ENCODE data around the gene TMEM17. TPM values are rescaled to one million over a fixed set of nuclear protein-coding genes. Genes with fewer than 3 reads are reported as not detected.

The TMEM17 gene
- total and polyA plus RNA-seq, 9 of the 15 experiments (the other 6 are each of a cell fraction or from before 2014, with no cell fraction given), result 0.58 to 2.2 (median 1.2) TPM

DNA sequence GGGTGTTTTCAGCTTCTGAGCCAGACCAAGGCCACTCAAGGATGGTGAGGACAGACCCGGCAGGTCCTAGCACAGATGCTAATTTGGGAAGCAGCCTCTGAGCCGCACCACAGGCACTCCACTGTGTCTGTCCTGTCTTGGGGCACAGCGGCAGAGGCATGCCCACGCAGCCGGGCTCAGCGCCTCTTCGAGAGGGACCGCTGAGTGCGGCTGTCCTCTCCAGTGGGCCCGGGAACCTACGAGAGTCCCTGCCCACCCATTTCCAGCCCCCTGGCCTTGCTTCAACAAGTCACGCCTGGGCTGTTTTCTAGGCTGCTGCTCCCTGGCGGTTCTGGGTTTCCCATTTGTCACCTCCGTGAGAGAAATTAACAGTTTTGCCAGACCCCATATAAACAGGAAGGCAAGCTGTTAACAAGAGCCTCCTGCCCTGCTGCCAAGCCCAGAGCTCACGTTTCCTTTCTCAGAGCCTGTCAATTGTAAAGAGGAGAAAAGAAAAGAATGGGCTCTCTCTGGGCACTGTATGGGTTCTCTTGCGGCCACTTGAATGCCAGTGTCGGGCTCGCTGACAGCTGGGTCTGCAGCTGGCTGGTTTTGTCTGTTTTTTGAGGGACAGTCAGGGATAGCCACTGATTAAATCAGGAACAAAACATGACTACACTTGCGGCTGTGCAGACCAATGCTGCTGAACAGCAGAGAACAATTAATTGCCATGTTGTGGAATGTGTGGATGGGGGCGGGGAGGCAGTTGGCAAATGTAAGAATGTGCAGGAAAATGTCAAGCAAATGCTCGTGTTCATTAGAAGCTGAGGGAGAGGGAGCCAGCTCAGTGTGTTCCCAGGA, 30.6 kb downstream of the TMEM17 start (continued):
- TF ChIP-seq, protein P1, sequence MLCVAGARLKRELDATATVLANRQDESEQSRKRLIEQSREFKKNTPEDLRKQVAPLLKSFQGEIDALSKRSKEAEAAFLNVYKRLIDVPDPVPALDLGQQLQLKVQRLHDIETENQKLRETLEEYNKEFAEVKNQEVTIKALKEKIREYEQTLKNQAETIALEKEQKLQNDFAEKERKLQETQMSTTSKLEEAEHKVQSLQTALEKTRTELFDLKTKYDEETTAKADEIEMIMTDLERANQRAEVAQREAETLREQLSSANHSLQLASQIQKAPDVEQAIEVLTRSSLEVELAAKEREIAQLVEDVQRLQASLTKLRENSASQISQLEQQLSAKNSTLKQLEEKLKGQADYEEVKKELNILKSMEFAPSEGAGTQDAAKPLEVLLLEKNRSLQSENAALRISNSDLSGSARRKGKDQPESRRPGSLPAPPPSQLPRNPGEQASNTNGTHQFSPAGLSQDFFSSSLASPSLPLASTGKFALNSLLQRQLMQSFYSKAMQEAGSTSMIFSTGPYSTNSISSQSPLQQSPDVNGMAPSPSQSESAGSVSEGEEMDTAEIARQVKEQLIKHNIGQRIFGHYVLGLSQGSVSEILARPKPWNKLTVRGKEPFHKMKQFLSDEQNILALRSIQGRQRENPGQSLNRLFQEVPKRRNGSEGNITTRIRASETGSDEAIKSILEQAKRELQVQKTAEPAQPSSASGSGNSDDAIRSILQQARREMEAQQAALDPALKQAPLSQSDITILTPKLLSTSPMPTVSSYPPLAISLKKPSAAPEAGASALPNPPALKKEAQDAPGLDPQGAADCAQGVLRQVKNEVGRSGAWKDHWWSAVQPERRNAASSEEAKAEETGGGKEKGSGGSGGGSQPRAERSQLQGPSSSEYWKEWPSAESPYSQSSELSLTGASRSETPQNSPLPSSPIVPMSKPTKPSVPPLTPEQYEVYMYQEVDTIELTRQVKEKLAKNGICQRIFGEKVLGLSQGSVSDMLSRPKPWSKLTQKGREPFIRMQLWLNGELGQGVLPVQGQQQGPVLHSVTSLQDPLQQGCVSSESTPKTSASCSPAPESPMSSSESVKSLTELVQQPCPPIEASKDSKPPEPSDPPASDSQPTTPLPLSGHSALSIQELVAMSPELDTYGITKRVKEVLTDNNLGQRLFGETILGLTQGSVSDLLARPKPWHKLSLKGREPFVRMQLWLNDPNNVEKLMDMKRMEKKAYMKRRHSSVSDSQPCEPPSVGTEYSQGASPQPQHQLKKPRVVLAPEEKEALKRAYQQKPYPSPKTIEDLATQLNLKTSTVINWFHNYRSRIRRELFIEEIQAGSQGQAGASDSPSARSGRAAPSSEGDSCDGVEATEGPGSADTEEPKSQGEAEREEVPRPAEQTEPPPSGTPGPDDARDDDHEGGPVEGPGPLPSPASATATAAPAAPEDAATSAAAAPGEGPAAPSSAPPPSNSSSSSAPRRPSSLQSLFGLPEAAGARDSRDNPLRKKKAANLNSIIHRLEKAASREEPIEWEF (CRISPR knock-in tag; IDR thresholded peaks at IDR 0.05), result no peak
- TF ChIP-seq TCFL5 (CRISPR knock-in tag; conservative IDR thresholded peaks at IDR 0.05) (no peak), FUS (optimal IDR thresholded peaks at IDR 0.05; ENCODE audit: low read depth, low read length) (no peak), YY1 (IDR thresholded peaks at IDR 0.05; ENCODE audit: borderline replicate concordance in 1 of 3, control insufficient read depth in 1 of 3, extremely low read depth in 1 of 3, insufficient read depth in 3 of 3, insufficient read length in 1 of 3, insufficient replicate concordance in 2 of 3, low read depth in 1 of 3, low read length in 2 of 3) (no peak), ZSCAN32 (CRISPR knock-in tag; IDR thresholded peaks at IDR 0.05) (no peak), U2AF1 (optimal IDR thresholded peaks at IDR 0.05; ENCODE audit: low read depth, low read length) (no peak), CTBP1 (IDR thresholded peaks at IDR 0.05; ENCODE audit: borderline replicate concordance) (no peak), CREB1 (IDR thresholded peaks at IDR 0.05) (no peak), CREB1 (CRISPR knock-in tag; IDR thresholded peaks at IDR 0.05) (no peak), ZFP1 (CRISPR knock-in tag; IDR thresholded peaks at IDR 0.05) (no peak), EHMT2 (IDR thresholded peaks at IDR 0.05) (no peak)
- TF ChIP-seq, protein P2, sequence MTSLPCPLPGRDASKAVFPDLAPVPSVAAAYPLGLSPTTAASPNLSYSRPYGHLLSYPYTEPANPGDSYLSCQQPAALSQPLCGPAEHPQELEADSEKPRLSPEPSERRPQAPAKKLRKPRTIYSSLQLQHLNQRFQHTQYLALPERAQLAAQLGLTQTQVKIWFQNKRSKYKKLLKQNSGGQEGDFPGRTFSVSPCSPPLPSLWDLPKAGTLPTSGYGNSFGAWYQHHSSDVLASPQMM (CRISPR knock-in tag; IDR thresholded peaks at IDR 0.05), result no peak
